HG03159 (cell line): ENCODE measurements around the gene KIAA1328.

ENCODE experiments used
- ATAC-seq: cut with Tn5 transposase; IDR thresholded peaks from one replicate; pipeline ENCODE4 v1.9.1; 2021; ENCODE audit warnings: mild to moderate bottlenecking, moderate library complexity; ENCODE audit not compliant: unreplicated experiment

KIAA1328 gene

DNA sequence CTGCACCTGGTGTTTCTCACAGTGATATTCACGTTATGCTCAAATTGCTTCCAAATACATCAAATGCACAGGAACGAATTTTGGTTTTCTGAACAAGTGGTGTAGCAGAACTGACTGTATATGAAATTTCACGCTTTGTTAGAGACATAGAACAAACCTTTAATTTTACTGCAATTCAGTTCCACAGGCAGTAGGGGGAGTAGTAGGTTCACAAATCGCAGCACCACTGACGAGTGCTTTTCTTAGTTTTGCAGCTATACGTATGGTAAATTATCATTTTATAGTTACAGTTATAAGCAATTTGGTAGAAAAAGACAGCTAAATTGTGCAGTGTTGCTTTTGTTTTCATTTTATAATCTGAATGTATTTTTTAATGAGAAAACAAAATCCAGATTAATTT is 113.3 kb downstream of the KIAA1328 start:
- ATAC-seq, result peak; percentile 56

DNA sequence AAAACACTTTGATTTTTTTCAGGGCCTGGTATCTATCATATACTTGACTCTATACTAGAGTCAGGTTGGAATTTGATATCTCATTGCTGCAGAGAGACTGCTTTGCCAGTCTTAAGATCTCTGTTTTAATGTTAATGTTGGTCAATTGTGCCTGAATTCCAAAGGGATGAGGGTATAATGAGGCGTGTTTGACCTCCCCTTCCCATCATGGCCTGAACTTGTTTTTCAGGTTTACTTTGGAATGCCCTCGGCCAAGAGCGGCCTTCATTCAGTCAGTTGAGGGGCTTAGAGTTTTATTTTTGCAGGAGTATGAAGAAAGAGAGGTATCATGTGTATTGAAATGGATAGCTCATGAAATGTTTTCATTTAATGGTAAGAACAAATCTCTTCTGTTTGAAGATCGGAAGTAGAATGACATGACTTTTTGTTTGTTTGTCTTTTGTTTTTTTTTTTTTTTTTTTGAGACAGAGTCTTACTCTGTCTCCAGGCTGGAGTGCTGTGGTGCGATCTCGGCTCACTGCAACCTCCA is 119.0 kb downstream of the KIAA1328 start:
- no peak for ATAC-seq

DNA sequence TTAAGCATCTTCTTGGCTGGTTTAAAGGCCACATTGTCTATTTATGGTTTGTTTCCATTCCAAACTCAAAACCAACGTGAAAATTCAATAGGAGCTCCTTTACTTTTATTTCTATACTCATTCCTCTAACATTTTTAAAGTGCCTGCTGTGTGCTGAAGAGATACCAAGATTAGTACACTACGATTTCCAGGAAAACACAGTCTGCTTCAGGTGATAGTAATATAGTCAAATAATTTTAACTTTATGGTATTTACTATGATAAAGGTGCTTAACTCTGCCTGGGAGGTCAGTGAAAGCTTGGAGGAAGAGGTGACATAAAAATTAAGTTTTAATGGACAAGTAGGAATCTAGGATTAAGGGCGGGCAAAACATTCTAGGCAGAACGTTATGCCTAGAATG is 121.4 kb downstream of the KIAA1328 start:
- ATAC-seq, result no peak

DNA sequence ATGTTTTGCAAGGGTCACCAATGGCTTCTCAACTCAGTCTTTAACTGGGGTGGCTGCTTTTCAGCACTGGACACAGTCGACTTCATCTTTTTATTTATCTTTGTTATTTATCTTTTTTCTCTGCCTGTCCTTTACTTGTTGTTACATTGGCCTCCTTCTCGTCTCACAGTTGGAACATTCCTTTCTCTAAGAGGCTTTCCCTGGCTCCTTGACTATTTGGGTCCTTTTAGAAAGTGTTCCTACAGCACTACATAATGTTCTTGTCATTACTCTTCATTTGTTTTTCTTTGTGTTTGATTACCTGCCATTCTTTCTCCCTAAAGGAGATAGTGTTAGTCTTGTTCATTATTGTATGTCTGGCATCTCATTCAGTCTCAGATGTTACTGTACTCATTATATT is 122.0 kb downstream of the KIAA1328 start:
- ATAC-seq, result no peak

DNA sequence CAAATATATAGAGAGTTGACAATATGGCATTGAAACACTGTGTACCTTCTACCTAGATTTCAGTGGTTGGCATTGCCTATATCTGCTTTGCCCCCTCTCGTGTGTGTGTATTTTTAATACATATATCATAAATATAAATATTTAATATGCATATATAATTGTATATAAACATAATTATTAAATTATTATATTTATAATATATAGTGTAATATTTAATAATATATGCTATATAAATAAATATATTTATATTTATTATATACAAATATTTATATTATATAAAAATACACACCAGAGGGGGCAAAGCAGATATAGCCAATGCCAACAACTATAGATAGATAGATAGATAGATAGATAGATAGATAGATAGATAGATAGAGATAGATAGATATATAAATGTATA is 124.1 kb downstream of the KIAA1328 start:
- no peak for ATAC-seq

DNA sequence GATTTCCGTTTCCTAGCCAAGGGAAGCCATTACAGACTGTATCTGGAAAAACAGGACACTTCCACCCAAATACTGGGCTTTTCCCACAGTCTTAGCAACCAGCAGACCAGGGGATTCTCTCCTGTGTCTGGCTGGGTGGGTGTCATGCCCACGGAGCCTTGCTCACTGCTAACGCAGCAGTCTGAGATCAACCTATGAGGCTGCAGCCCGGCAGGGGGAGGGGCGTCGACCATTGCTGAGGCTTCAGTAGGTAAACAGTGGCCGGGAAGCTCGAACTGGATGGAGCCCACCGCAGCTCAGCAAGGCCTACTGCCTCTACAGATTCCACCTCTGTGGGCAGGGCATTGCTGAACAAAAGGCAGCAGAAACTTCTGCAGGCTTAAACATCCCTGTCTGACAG is 131.1 kb downstream of the KIAA1328 start:
- no peak for ATAC-seq

DNA sequence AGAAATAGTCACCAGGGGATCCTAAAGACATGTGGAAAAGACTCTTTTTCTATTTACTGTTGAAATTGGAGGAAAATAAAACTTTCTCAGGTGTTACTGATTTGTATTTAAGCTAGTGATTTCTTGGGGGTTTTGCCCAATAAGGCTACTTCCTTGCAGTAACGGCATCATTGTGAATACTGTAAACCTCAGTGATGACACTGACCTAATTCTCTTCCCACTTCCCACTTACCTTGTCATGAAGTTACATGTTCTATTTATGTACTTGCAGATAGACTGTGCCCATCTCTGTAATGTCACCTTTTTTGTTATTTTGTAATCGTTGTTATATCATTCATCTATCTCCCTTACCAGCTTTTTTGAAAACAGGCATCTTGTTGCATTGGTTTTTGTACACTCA is 134.5 kb downstream of the KIAA1328 start:
- no peak for ATAC-seq

DNA sequence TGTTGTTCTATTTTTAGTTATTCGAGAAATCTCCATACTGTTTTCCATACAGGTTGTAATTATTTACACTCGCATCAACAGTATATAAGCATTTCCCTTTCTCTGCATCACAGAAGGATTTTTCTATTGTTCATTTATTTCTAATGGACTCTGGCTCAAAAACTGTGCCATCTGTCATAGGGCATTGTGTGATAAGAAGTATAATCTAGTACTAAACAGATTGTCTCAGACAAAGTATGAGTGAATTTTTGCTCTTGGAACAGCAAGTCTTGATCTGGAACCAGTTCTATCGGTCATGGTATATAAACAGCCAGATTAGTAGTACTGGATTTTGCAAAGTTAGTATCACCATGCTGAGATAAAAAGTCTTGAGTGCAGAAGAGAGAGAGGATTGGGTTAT is 145.8 kb downstream of the KIAA1328 start:
- ATAC-seq, result no peak

DNA sequence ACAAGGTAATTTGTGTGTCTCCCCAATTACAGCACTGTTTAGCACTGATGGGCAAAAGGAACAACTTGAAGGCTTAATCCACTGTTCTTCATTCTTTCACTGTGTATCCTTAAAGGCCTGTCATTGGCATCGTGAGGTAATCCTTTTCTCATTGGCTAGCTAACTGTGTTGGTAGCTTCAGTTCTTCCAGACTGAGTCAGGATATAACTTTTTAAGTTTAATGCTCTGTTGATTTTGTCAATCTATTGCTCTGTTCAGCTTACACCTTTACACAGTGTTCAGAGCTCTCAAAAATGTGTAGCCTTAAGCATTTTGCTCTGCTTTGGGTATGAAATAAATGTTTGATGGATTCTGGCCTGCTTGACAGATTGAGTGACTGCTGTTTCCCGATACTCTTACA is 148.2 kb downstream of the KIAA1328 start:
- no peak for ATAC-seq

DNA sequence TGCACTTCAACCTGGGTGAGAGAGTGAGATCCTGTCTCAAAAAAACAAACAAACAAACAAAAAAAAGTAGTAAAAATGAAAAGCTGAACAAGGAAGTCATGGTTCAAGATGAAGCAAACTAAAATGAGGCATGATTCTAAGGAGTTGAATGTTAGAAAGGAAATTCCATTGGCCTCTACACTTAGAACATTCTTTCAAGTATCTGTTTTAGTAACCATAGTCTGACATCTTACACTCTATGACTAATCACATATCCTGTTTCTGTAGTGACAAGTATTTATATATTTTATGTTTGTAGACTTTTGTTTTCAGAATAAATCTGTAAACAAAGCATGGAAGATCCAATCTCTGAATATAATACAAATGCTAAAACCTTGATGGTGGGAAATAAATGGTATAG is 164.1 kb downstream of the KIAA1328 start:
- peak; percentile 66 for ATAC-seq

DNA sequence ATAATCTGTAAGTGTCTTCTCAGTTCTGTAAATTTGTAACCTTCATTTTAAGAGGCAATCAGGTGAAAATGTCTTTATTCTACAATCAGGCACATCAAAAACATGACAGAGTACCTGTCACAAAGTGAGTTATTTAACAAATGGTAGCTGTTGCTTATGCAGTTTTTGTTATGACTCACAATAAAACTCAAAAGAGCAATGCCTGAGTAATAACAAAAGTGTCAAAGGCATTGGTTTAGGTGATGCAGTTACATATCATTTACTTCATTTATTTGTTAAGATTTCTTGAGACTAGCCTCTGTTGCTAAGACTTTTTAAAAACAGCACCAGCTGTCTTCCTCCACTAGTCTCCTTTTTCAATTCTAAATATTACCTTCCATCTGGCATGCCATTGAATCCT is 177.8 kb downstream of the KIAA1328 start:
- peak; percentile 81 for ATAC-seq

DNA sequence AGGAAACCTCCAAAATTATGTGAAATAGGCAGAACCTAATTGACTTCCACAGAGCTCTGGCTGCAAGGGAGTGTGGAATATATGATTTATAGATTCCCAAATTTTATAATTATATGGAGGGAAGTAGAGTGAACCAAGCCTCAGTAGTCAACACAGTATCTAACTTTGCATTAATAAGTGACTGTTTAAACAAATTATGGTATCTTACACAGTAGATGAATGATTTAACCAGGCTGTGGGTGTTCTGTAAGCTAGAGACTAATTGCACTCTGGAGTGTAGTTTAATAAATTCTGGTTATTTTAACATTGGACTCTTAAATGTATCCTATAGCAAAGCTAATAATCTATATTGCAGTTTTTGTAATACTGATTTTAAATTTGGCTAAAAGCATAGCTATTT is 183.5 kb downstream of the KIAA1328 start:
- no peak for ATAC-seq

DNA sequence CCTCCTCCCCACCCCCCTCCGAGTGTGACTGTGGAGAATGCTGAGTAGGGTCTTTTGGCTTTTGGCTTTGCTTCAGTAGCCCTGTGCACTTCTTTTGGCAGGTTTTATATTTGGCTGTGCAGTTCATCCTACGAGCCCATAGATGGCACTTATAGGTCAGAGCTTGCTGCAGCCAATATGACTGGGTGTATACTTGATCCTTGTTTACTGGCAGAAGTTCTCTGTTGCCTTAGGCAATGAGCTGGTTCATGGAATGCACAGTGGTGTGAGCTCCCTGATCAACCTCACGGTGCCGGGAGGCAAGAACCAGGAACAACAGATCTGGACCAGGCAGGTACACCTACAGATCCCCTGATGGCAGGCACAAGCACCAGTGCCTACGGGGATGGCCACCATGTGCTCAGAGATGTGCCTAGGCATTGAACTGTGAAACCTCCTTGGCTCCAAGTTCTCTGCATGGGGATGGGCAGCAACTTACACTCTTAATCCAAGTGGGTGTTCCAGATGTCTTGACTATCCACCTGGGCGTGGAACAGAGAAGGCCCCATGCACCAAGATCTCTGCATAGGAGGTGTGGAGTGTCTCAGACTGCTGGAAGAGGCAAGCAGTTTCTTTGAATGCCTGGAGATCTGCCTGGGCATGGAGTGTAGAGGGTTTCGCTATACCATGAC is 190.4 kb downstream of the KIAA1328 start:
- ATAC-seq, result no peak

DNA sequence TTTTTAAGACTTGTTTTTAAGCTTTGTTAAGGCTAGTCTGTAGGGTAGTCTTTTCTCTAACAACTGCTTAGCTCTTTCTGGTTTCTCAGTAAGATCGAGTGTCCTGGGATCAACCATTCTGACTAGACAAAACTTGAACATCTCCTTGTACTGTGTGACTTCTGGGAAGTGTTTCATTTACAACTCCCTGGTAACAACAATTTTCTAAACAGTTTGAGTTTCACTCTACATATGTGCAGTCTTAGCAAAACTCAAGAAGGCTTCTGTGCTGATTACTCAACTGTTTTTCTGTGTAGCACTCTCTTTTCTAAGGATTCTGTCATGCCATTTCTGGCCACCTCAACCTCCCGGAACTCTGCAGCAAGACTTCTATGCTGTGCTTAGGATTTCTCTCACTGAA is 204.5 kb downstream of the KIAA1328 start:
- ATAC-seq, result no peak

DNA sequence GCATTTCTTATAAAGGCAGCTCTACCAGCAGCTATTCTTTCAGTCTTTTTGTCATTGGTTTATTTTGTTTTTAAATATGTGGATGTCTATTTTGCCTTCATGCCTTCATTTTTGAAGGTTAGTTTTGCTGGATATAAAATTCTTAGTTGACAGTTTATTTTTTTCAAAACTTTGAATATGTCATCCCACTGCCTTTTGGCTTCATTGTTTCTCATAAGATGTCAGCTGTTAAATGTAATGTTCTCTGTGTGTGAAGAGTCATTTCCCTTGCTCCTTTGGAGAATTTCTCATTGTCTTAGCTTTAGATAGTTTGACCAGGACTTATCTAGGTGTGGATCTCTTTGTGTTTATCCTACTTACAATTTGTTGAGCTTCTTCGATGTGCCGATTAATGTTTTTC is 213.5 kb downstream of the KIAA1328 start:
- no peak for ATAC-seq

DNA sequence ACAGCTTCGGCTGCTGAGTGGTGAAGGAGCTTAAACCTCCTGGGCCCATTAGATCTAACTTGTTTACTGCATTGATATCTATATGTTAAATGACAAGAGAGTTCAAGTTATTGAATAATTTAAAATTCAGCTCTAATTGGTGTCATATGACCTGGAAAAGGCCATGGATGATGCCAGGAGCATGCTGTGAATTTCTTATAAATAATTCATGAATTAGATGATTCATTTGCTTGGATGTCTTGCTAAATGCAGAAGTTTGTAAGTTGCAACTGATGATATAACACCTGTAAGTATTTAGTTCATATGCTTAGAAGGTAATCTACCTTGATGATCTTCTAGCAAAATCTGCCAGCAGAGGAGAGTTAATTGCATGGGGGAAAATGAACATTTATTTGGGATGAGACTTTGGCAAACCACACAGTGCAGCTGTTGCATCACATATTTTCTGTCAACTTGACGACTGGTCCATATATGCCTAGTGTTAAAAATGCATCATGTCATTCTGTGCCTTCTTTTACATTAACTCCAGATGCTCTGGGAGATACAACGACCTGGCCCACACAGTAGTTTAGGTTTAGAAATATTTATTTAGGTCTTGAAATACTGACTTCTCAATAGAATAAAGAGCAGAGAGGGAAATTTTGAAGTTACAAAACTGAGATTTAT is 226.3 kb downstream of the KIAA1328 start:
- no peak for ATAC-seq

DNA sequence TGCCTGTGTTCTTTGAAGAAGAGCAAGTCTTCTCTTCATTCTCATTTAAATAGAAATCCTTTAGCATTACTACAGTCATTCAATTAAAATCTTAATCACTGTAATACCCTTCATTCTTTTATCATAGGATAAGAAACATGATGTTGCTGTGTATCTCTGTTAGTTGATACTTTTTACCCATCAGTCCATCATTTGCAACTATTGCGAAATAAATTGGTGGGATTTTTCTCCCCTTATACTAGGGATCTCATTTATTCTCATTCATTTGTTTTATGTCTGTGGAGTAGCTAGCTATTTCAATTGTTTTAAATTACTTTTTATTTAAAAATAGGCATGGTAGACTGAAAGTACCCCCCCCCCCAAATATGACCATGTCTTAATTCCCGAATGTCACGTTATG is 235.3 kb downstream of the KIAA1328 start:
- no peak for ATAC-seq

DNA sequence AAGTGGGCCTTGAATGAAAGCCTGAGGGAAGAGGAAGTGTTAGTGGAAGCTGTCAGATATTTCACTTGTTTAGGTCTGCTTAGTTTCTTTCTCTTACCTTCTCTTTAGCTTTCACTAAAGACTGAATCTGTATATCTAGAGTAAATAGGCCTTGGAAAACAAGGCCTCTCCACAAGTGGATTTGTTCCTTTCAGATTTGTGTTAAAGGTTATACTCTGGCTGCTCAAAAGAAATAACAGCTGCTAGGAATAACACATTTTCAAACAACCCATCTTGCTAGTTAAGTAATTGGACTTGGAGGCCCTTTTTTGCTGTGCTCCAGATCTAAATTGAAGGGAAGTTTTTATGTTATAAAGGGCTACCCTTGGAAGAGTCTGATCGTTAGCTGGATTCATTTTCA is 236.3 kb downstream of the KIAA1328 start:
- no peak for ATAC-seq

DNA sequence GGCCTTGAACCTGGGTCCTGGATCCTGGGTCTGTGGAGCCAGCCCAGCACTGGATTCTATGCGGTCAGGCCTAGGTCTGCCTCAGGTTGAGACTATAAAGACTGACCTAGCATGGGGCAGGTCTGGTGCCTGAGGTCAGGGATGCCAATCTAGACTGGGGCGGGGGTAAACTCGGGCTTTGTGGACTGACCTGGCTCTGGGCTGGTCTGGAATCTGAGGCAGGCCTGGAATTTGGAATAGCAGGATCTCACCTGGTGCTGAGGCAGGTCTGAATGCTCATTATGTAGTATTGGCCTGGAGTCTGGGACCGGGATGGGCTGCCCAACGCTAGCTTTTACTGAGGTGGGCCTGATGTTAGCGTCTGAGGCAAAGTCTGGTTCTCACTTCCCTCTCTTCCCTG is 256.0 kb downstream of the KIAA1328 start:
- ATAC-seq, result no peak

DNA sequence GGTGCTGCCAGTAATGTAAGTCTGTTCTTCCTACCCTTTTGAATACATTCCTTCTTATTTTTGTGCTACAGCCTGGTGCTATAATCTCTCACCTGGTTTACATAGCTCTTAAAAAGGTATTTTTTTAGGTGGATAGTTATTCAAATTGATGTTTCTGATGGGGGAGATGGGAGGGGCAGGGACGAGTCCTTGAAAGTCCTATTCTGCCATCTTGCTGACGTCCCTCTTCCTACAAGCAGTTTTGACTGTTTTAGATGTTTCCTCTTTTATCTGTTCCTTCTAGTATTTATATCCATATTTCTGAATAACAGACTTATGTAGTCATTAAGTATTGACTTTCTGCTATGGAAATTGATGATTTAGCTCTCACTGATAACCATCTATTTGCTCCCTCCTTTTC is 256.4 kb downstream of the KIAA1328 start:
- no peak for ATAC-seq

DNA sequence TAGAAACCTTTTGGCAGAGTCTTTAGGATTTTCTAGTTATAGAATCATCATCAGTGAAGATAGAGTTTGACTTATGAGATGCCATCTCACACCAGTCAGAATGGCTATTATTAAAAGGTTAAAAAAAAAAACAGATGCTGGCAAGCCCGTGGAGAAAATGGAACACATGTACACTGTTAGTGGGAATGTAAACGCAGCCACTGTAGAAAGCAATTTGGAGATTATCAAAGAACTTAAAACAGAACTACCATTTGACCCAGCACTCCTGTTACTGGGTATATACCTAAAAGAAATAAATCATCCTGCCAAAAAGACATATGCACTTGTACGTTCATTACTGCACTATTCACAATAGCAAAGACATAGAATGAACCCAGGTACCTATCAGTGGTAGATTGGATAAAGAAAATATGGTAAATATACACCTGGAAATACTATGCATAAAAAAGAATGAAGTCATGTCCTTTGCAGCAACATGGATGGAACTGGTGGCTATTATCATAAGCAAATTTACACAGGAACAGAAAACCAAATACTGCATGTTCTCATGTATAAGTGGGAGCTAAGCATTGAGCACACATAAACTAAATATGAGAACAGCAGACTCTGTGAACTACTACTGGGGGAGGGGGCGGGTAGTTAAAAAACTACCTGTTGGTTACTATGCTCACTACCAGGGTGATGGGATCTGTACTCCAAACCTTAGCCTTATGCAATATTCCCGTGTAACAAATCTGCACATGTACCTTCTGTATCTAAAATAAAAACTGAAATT is 279.0 kb downstream of the KIAA1328 start:
- no peak for ATAC-seq

DNA sequence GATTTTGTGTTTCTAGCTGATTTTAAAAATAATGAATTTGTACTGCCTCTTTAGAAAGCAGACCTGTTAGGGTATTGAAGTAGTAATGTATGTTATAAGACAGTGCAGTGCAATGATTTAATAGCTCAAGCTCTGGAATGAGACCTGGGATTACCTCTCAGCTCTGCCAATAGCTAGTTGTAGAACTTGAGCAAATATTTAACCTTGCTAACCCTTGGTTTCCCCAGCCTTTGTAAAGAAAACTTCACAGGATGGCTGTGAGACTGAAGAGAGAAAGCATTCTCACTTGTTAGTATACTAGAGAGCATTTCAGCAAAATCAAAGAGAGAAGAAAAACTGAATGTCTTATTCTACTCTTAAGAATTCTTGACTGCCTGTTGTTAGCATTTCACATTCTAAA is 293.9 kb downstream of the KIAA1328 start:
- no peak for ATAC-seq
